Mucosa of descending colon (tissue), 3 donors: Measurements from ENCODE around the gene ABCB1. TPM values are rescaled to one million over a fixed set of nuclear protein-coding genes. Genes with fewer than 3 reads are reported as not detected.
"Not testable (repeated sequence)": the region's sequence is repeated elsewhere in the genome, so short reads cannot be mapped to it uniquely, and the experiment has no call there.

Experiments
- ATAC-seq: fragments of 200-7000 bp; cut with Tn5 transposase; one replicate; pipeline ENCODE4 v1.9.1; 2020; ENCODE audit warnings: mild to moderate bottlenecking, moderate library complexity
- DNase-seq, 3 donors: peaks; one replicate each; pipeline ENCODE4 v3.0.0-alpha.2; 2020
- H3K36me3 ChIP-seq: fragments of 200-600 bp; one replicate; pipeline ENCODE4 v1.8.0; 2021; ENCODE audit warnings: low read depth, mild to moderate bottlenecking
- H3K4me1 ChIP-seq: fragments of 200-600 bp; one replicate; pipeline ENCODE4 v1.8.0; 2021; ENCODE audit warnings: low read depth, mild to moderate bottlenecking
- H3K4me3 ChIP-seq: fragments of 200-600 bp; one replicate; pipeline ENCODE4 v1.8.0; 2021; ENCODE audit warnings: mild to moderate bottlenecking
- H3K9me3 ChIP-seq: fragments of 200-600 bp; one replicate; pipeline ENCODE4 v1.8.0; 2021; ENCODE audit warnings: mild to moderate bottlenecking
- intact Hi-C, 2 donors: fragments of 100-400 bp; cut with DNase I in 1 of 2; cut with micrococcal nuclease in 1 of 2; formaldehyde crosslinking; loops; one replicate each; pipeline versions ENCODE4 v1.11.0 to v1.11.1; 2022; cut with DNase I, micrococcal nuclease
- total RNA-seq, 3 donors: library from RNA; stranded (reverse); fragmentation: NEBNext Ultra II Directional in 2 of 3; extraction: Animal tissue kit (Norgen Biotek cat#: 25700) in 2 of 3; gene quantifications; one replicate each; pipeline versions ENCODE4 v1.2.1 to v1.2.4, GENCODE V29; 2021 to 2023
- TF ChIP-seq, protein P1 (sequence below): fragments of 200-600 bp; IDR thresholded peaks from one replicate; pipeline ENCODE4 v1.8.0; 2022; ENCODE audit warnings: antibody characterized with exemption, mild to moderate bottlenecking
- donor health status: DM: no; HTN: no; CAD: no; lungs with moderate emphysema.
- donor health status: DM: no; HTN: no; CAD: no.
- donor health status: DM: no; HTN: yes; CAD: no.

ABCB1 gene
- total RNA-seq, 3 donors from 2014 or later = 76.5 to 226 (median 90.6) TPM

DNA sequence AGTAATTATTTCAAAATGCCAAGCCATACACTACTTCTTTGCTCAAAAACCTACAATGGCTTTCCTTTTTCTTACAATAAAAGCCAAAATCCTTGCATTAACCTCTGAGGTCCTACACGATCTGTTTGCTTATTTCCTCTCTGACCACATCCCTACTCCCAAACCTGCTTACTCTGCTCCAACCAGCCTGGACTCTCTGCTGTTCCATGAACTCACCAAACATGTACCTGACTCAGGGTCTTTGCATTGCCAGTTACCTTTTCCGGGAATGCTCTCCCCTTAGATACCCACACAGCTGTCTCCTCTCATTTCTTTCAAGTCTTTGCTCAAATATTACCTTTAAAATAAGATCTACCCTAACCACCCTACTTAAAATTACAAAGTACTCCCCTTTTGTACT is 127.5 kb downstream of the ABCB1 start:
- no peak for ATAC-seq
- Histone ChIP-seq H3K9me3 (no peaks in the 10 kb centered on the region), H3K4me1 (peaks cover 5% of the 10 kb centered on the region), H3K4me3 (no peak overlapping the region), H3K36me3 (no peaks in the 10 kb centered on the region)
- intact Hi-C loops = no loop called here
- TF ChIP-seq, protein P1, sequence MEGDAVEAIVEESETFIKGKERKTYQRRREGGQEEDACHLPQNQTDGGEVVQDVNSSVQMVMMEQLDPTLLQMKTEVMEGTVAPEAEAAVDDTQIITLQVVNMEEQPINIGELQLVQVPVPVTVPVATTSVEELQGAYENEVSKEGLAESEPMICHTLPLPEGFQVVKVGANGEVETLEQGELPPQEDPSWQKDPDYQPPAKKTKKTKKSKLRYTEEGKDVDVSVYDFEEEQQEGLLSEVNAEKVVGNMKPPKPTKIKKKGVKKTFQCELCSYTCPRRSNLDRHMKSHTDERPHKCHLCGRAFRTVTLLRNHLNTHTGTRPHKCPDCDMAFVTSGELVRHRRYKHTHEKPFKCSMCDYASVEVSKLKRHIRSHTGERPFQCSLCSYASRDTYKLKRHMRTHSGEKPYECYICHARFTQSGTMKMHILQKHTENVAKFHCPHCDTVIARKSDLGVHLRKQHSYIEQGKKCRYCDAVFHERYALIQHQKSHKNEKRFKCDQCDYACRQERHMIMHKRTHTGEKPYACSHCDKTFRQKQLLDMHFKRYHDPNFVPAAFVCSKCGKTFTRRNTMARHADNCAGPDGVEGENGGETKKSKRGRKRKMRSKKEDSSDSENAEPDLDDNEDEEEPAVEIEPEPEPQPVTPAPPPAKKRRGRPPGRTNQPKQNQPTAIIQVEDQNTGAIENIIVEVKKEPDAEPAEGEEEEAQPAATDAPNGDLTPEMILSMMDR = no peak
- no peak for DNase-seq

DNA sequence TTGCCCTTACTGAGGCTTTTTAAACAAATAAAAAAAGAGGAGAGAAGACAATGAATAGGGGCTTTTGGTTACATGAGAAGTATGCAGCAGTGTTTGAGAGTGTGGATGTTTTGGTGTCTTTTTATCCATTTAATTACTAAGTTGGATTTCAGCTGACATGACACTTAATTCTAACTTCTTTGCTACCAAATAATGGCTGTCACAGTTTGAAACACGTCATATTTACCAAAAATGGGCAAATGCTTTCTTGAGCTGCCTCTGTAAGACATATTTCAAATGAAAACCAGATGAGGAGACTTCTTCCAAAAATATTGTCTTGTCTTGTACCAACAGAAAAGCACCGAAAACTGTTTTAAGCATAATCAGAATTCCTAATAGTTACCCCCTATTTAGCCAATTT is 129.2 kb downstream of the ABCB1 start:
- no peak for ATAC-seq
- no peaks in the 10 kb centered on the region for H3K9me3 ChIP-seq
- intact Hi-C loops = no loop called here

DNA sequence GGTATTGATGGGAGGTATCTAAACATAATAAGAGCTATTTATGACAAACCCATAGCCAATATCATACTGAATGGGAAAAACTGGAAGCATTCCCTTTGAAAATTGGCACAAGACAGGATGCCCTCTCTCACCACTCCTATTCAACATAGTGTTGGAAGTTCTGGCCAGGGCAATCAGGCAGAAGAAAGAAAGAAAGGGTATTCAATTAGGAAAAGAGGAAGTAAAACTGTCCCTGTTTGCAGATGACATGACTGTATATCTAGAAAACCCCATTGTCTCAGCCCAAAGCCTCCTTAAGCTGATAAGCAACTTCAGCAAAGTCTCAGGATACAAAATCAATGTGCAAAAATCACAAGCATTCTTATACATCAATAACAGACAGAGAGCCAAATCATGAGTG is 131.5 kb downstream of the ABCB1 start:
- ATAC-seq, H3K36me3 ChIP-seq, DNase-seq, H3K4me1 ChIP-seq, H3K4me3 ChIP-seq, H3K9me3 ChIP-seq, intact Hi-C loops: not testable (repeated sequence)

More for the DNA sequence above, 129.2 kb downstream of the ABCB1 start:
- Histone ChIP-seq H3K36me3 (no peaks in the 10 kb centered on the region), H3K4me1 (peaks cover 5% of the 10 kb centered on the region), H3K4me3 (no peak overlapping the region)
- DNase-seq = no peak
- TF ChIP-seq, protein P1 = no peak

DNA sequence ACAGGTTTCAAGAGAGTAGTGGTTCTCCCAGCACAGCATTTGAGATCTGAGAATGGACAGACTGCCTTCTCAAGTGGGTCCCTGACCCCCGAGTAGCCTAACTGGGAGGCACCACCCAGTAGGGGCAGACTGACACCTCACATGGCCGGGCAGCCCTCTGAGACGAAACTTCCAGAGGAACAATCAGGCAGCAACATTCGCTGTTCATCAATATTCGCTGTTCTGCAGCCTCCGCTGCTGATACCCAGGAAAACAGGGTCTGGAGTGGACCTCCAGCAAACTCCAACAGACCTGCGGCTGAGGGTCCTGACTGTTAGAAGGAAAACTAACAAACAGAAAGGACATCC is 135.2 kb downstream of the ABCB1 start:
- H3K9me3 ChIP-seq, H3K4me3 ChIP-seq, H3K36me3 ChIP-seq, ATAC-seq, intact Hi-C loops, DNase-seq, H3K4me1 ChIP-seq: not testable (repeated sequence)

DNA sequence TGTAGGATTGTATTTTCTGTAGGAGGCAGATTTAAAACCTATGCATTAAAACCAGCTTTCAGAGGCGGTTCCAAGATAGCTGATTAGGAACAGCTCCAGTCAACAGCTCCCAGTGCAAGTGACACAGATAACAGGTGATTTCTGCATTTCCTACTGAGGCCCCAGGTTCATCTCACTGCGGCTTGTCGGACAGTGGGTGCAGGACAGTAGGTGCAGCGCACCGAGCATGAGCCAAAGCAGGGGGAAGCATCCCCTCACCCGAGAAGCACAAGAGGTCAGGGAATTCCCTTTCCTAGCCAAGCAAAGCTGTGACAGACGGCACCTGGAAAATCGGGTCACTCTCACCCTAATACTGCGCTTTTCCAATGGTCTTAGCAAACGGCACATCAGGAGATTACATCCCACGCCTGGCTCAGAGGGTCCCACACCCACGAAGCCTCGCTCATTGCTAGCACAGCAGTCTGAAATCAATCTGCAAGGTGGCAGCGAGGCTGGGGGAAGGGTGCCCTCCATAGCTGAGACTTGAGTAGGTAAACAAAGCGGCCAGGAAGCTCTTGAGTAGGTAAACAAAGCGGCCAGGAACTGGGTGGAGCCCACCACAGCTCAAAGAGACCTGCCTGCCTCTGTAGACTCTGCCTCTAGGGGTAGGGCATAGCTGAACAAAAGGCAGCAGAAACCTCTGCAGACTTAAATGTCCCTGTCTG is 135.7 kb downstream of the ABCB1 start:
- H3K36me3 ChIP-seq, H3K4me1 ChIP-seq, H3K4me3 ChIP-seq, intact Hi-C loops, H3K9me3 ChIP-seq: not testable (repeated sequence)
- ATAC-seq (peak; percentile 86), DNase-seq (peak; percentile 44 to 57 (median 52))

DNA sequence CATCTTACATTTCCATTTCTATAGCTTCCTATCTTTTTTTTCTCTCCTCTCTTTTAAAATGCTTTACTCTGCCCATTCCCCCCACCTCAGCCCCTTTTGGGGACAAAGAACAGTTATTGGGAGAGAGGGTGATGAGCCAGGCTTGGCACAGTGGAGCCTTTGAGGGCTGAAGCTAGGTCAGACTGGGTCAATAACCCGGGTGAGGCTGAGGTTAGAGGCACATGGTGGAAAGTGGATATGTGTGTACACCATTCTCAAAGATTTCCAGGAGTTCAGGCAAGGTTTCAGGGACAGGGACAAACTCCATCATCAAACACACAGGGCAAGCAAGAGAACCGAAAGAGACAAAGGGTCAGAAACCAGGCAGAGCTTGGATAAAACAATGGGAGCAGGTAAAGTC is 136.7 kb downstream of the ABCB1 start:
- Histone ChIP-seq H3K4me3 (no peak overlapping the region), H3K4me1 (peaks cover 3% of the 10 kb centered on the region), H3K36me3 (no peaks in the 10 kb centered on the region), H3K9me3 (no peaks in the 10 kb centered on the region)
- ATAC-seq = no peak
- no peak for DNase-seq
- intact Hi-C loops = no loop called here
- TF ChIP-seq, protein P1 = no peak

DNA sequence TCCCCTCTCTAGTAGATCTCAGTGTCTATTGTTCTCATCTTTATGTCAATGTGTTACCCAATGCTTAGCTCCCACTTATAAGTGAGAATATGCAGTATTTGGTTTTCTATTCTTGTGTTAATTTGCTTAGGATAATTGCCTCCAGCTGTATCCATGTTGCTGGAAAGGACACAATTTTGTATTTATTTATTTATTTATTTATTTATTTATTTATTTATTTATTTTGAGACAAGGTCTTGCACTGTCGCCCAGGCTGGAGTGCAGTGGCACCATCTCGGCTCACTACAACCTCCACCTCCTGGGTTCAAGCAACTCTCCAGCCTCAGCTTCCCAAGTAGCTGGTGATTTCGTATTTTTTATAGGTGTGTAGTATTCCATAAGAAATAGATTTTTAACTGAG is 140.2 kb downstream of the ABCB1 start:
- H3K4me3 ChIP-seq, H3K4me1 ChIP-seq, H3K36me3 ChIP-seq, ATAC-seq, DNase-seq, H3K9me3 ChIP-seq, intact Hi-C loops: not testable (repeated sequence)

DNA sequence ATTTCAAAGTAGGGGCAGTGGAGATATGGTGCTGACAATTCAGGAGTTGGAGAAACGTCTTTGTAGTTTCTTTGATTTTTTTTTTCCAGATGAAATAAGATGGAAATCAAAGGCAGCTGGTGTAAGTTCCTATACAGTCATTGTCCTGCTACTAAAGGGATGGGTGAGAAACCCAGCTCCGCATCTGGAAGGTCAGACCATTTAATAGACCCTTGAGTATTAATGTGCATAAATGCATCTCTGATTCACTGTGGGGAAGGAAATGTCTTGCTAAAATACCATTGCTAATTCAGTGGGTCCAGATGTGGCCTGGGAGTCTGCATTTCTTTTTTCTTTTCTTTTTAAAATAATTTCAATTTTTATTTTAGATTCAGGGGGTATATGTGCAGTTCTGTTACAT is 140.7 kb downstream of the ABCB1 start:
- ATAC-seq (no peak), DNase-seq (no peak)
- H3K4me1 ChIP-seq = no peaks in the 10 kb centered on the region
- no peak overlapping the region for H3K4me3 ChIP-seq
- intact Hi-C loops = no loop called here
- H3K9me3 ChIP-seq = no peaks in the 10 kb centered on the region
- no peaks in the 10 kb centered on the region for H3K36me3 ChIP-seq
- TF ChIP-seq, protein P1 = no peak
